GM12878 (cell line): ENCODE results near the gene ADAMTS17. TPM values are rescaled to one million over a fixed set of nuclear protein-coding genes. Genes with fewer than 3 reads are reported as not detected.

ENCODE experiments used
- ATAC-seq: fragments of 200-7000 bp; cut with Tn5 transposase; 3 replicates; pipeline ENCODE4 v1.9.1; 2020; ENCODE audit warnings: mild to moderate bottlenecking, moderate library complexity
- BruUV-seq: library from RNA; stranded (reverse); fragments of 400-500 nt; replicated peaks from 2 replicates; lab custom pipeline; 2021; lab: Mats Ljungman, UMichigan
- CTCF ChIA-PET: fragments of 300-600 bp; sonication (Branson Sonifier 250); formaldehyde crosslinking; extraction: SDS; loops from one replicate; lab custom pipeline; 2021; ENCODE audit warnings: inconsistent platforms; lab: Yijun Ruan, JAX
- POLR2A ChIA-PET: fragments of 350-600 bp; formaldehyde crosslinking; extraction: SDS; loops from one replicate; lab custom pipeline; 2021; ENCODE audit warnings: inconsistent platforms; lab: Charles Lee
- RAD21 ChIA-PET: fragments of 300-600 bp; sonication (Branson Sonifier 250); formaldehyde crosslinking; loops from one replicate; lab custom pipeline; 2023; ENCODE audit warnings: antibody characterized with exemption; ENCODE audit not compliant: unreplicated experiment; lab: Charles Lee
- SMC1A ChIA-PET: fragments of 300-600 bp; sonication (Branson Sonifier 250); formaldehyde crosslinking; loops from one replicate; lab custom pipeline; 2023; ENCODE audit not compliant: unreplicated experiment, uncharacterized antibody; lab: Charles Lee
- DNase-seq: peaks from one replicate; pipeline ENCODE4 v3.0.0-alpha.2; 2011; ENCODE audit warnings: low read depth, low spot score
- FAIRE-seq: peaks from 3 replicates; lab custom pipeline; 2011; peaks lifted over from hg19 to GRCh38; lab: Jason Lieb, UNC
- H2AFZ ChIP-seq: 2 replicates; pipeline ENCODE4 v1.6.0; 2011; ENCODE audit warnings: low read depth, low read length, control low read depth; ENCODE audit not compliant: control insufficient read depth
- H3K27ac ChIP-seq: 2 replicates; pipeline ENCODE4 v1.5.1; 2011; ENCODE audit warnings: control low read depth; ENCODE audit not compliant: control insufficient read depth, insufficient read depth
- H3K27me3 ChIP-seq, 2 experiments: replicated peaks in 1 of 2; 2 replicates each; pipeline versions ENCODE4 v1.6.0 to v1.6.1; 2011; ENCODE audit warnings: low read length in 1 of 2; ENCODE audit not compliant: control insufficient read depth in 2 of 2, insufficient read depth in 2 of 2
- H3K36me3 ChIP-seq, 2 experiments: 2 replicates each; pipeline ENCODE4 v1.5.1; 2011; ENCODE audit warnings: low read length in 1 of 2; ENCODE audit not compliant: control insufficient read depth in 2 of 2, insufficient read depth in 2 of 2
- H3K4me1 ChIP-seq: 2 replicates; pipeline ENCODE4 v1.6.1; 2011; ENCODE audit warnings: mild to moderate bottlenecking, low read length, moderate library complexity, mixed read lengths; ENCODE audit not compliant: control insufficient read depth, insufficient read depth
- H3K4me2 ChIP-seq: 2 replicates; pipeline ENCODE4 v1.6.0; 2011; ENCODE audit warnings: control low read depth; ENCODE audit not compliant: control insufficient read depth, insufficient read depth
- H3K4me3 ChIP-seq: fragments of 200-600 bp; sonication (generic); 2 replicates; pipeline ENCODE4 v1.5.1; 2016
- H3K79me2 ChIP-seq: 2 replicates; pipeline ENCODE4 v1.6.0; 2011; ENCODE audit warnings: low read length; ENCODE audit not compliant: control insufficient read depth, insufficient read depth
- H3K9ac ChIP-seq: 2 replicates; pipeline ENCODE4 v1.8.0; 2011; ENCODE audit warnings: low read length, control low read depth, mixed read lengths; ENCODE audit not compliant: control insufficient read depth, insufficient read depth
- H3K9me3 ChIP-seq: replicated peaks from 3 replicates; pipeline ENCODE4 v1.5.1; 2011; ENCODE audit warnings: mild to moderate bottlenecking, low read length; ENCODE audit not compliant: control insufficient read depth, insufficient read depth
- H4K20me1 ChIP-seq: 2 replicates; pipeline ENCODE4 v1.6.0; 2011; ENCODE audit not compliant: control insufficient read depth, insufficient read depth
- BCLAF1 ChIP-seq: fragments of 450-650 bp; IDR thresholded peaks from 2 replicates; pipeline ENCODE4 v1.6.1; 2017; ENCODE audit warnings: antibody characterized with exemption, mild to moderate bottlenecking, moderate library complexity
- BMI1 ChIP-seq: fragments of 450-650 bp; IDR thresholded peaks from 2 replicates; pipeline ENCODE4 v1.6.1; 2016; ENCODE audit warnings: mild to moderate bottlenecking, moderate library complexity, borderline replicate concordance
- BRCA1 ChIP-seq: IDR thresholded peaks from 2 replicates; pipeline ENCODE4 v1.6.1; 2011; ENCODE audit warnings: low read depth, low read length, improper control_type of control experiment
- CEBPB ChIP-seq, 2 experiments: fragments of 150-350 bp in 1 of 2; IDR thresholded peaks; 2 replicates each; pipeline ENCODE4 v1.6.1; 2012 to 2014; ENCODE audit warnings: low read depth in 2 of 2, low read length in 2 of 2, borderline replicate concordance in 1 of 2, inconsistent platforms in 1 of 2
- E2F8 ChIP-seq: fragments of 450-650 bp; IDR thresholded peaks from 2 replicates; pipeline ENCODE4 v1.6.1; 2018; ENCODE audit warnings: mild to moderate bottlenecking, low read depth, moderate library complexity; ENCODE audit not compliant: partially characterized antibody
- E4F1 ChIP-seq: fragments of 450-650 bp; IDR thresholded peaks from 2 replicates; pipeline ENCODE4 v1.6.1; 2018; ENCODE audit warnings: borderline replicate concordance, mild to moderate bottlenecking; ENCODE audit not compliant: partially characterized antibody
- GABPA ChIP-seq: IDR thresholded peaks from 2 replicates; pipeline ENCODE4 v1.6.1; 2014; ENCODE audit warnings: antibody characterized with exemption, low read depth, mild to moderate bottlenecking, inconsistent platforms
- GATAD2B ChIP-seq: fragments of 450-650 bp; conservative IDR thresholded peaks from 2 replicates; pipeline ENCODE4 v1.6.1; 2017; ENCODE audit warnings: low read depth, mild to moderate bottlenecking, moderate library complexity
- MAX ChIP-seq: IDR thresholded peaks from 2 replicates; pipeline ENCODE4 v1.6.1; 2012; ENCODE audit warnings: low read depth, low read length, improper control_type of control experiment
- MYB ChIP-seq: fragments of 150-350 bp; IDR thresholded peaks from 2 replicates; pipeline ENCODE4 v1.6.1; 2014; ENCODE audit warnings: mild to moderate bottlenecking, low read depth, low read length, borderline replicate concordance
- NFXL1 ChIP-seq: fragments of 450-650 bp; IDR thresholded peaks from 2 replicates; pipeline ENCODE4 v1.6.1; 2017; ENCODE audit warnings: antibody characterized with exemption, mild to moderate bottlenecking, borderline replicate concordance
- NFYA ChIP-seq: IDR thresholded peaks from 2 replicates; pipeline ENCODE4 v1.6.1; 2011; ENCODE audit warnings: low read depth, mild to moderate bottlenecking, low read length, improper control_type of control experiment, borderline replicate concordance
- NFYB ChIP-seq: IDR thresholded peaks from 2 replicates; pipeline ENCODE4 v1.6.1; 2011; ENCODE audit warnings: low read depth, mild to moderate bottlenecking, low read length, improper control_type of control experiment, moderate library complexity; ENCODE audit not compliant: insufficient read depth
- SIX5 ChIP-seq: IDR thresholded peaks from 2 replicates; pipeline ENCODE4 v1.6.1; 2011; ENCODE audit warnings: mild to moderate bottlenecking, low read depth, low read length, moderate library complexity; ENCODE audit not compliant: severe bottlenecking
- YBX1 ChIP-seq: fragments of 450-650 bp; IDR thresholded peaks from 2 replicates; pipeline ENCODE4 v1.6.1; 2016; ENCODE audit warnings: antibody characterized with exemption
- ZNF207 ChIP-seq: fragments of 450-650 bp; IDR thresholded peaks from 2 replicates; pipeline ENCODE4 v1.6.1; 2014; ENCODE audit warnings: antibody characterized with exemption, mild to moderate bottlenecking, borderline replicate concordance
- WGBS: methylation state at CpG from one replicate; pipeline ENCODE4 v1.1.6; 2016; ENCODE audit warnings: low lambda C conversion rate; ENCODE audit not compliant: insufficient replicate concordance, insufficient coverage; ENCODE audit errors: missing lambda C conversion rate; 5-methylcytosine and 5-hydroxymethylcytosine counted together
- in situ Hi-C: fragments of 300-500 bp; cut with MboI; formaldehyde crosslinking; loops from 9 replicates; pipeline ENCODE4 v1.14.3; 2018; ENCODE audit warnings: mixed read lengths
- intact Hi-C: fragments of 100-400 bp; cut with micrococcal nuclease; formaldehyde crosslinking; loops from one replicate; pipeline ENCODE4 v1.14.2; 2022; ENCODE audit not compliant: unreplicated experiment
- polyA plus RNA-seq, 11 experiments: library from polyadenylated mRNA; depleted of rRNA in 4 of 11; unstranded in 6 of 11; stranded (reverse) in 5 of 11; fragments of >200 nt; fragmentation: Nextera tagmentation in 4 of 11; fragmentation: Illumina TruSeq in 1 of 11; extraction: Ambion mirVana in 4 of 11; extraction: Trizol in 1 of 11; gene quantifications; 1 replicate in 1 of 11; 2 replicates in 10 of 11; pipeline versions ENCODE4 v1.2.1 to v1.2.3, GENCODE V29; 2011 to 2016; ENCODE audit warnings: inconsistent platforms in 2 of 11, missing spikeins in 2 of 11, low read depth in 1 of 11
- total RNA-seq, 4 experiments: library from RNA; depleted of rRNA in 3 of 4; stranded (reverse); fragments of >200 nt in 3 of 4; fragmentation: Illumina TruSeq in 1 of 4; extraction: Trizol in 1 of 4; gene quantifications; 2 replicates each; pipeline versions ENCODE4 v1.2.1 to v1.2.3, GENCODE V29; 2013 to 2021

Gene ADAMTS17
- total and polyA plus RNA-seq, 10 of the 15 experiments (the other 5 are each of a cell fraction or from before 2014, with no cell fraction given), result 0.04 to 0.50 (median 0.10) TPM; not detected in 4

GRCh38 chr15:100216182-100216581, 125.6 kb downstream of the ADAMTS17 start (continued):
- TF ChIP-seq E2F8, result no peak
- no peak for TF ChIP-seq BCLAF1

GRCh38 chr15:100215843-100216169, 126.0 kb downstream of the ADAMTS17 start:
- H3K9ac ChIP-seq, result no peak overlapping the region
- no peaks in the 10 kb centered on the region for H3K4me1 ChIP-seq
- no peaks in the 10 kb centered on the region for H3K27me3 ChIP-seq
- BruUV-seq, result no TSS peak
- ATAC-seq, result no peak
- no peaks in the 10 kb centered on the region for H4K20me1 ChIP-seq
- intact Hi-C loops, result no loop called here
- no peaks in the 10 kb centered on the region for H3K9me3 ChIP-seq
- no peak overlapping the region for H3K4me2 ChIP-seq
- FAIRE-seq, result no peak
- H2AFZ ChIP-seq, result no peak overlapping the region
- ChIA-PET POLR2A (no interaction called here), RAD21 (no interaction called here), CTCF (no interaction called here), SMC1A (no interaction called here)
- H3K27ac ChIP-seq, result no peak overlapping the region
- in situ Hi-C loops, result no loop called here
- no peak for DNase-seq
- H3K79me2 ChIP-seq, result no peaks in the 10 kb centered on the region
- no peak overlapping the region for H3K4me3 ChIP-seq
- H3K36me3 ChIP-seq, result no peaks in the 10 kb centered on the region
- TF ChIP-seq SIX5 (no peak), MYB (no peak), ZNF207 (no peak), CEBPB (IDR thresholded peaks at IDR 0.05; ENCODE audit: borderline replicate concordance in 1 of 2, low read depth in 2 of 2, low read length in 2 of 2) (no peak), YBX1 (no peak), BMI1 (no peak), GABPA (no peak), BRCA1 (no peak), NFYA (no peak), MAX (no peak), E4F1 (no peak), NFYB (no peak), GATAD2B (no peak), NFXL1 (no peak)
- TF ChIP-seq, all 136 proteins: peak for 0
- WGBS, result 14% methylated on average over 3 of the region's 3 CpGs
